K562 (cell line): Measurements from ENCODE around the gene CDT1. TPM values are rescaled to one million over a fixed set of nuclear protein-coding genes. Genes with fewer than 3 reads are reported as not detected.

Experiments used
- ARID2 ChIP-seq: fragments of 450-650 bp; IDR thresholded peaks from 2 replicates; pipeline ENCODE4 v1.6.1; 2017; ENCODE audit warnings: antibody characterized with exemption, mild to moderate bottlenecking
- CBX2 ChIP-seq: fragments of 200-600 bp; sonication (generic); IDR thresholded peaks from one replicate; pipeline ENCODE4 v1.6.1; 2012; ENCODE audit warnings: mild to moderate bottlenecking, low read length, inconsistent platforms; ENCODE audit not compliant: insufficient read depth, poor library complexity, severe bottlenecking
- CCAR2 ChIP-seq: fragments of 200-400 bp; formaldehyde crosslinking; IDR thresholded peaks from 2 replicates; pipeline ENCODE4 v1.6.1; 2017; ENCODE audit warnings: mild to moderate bottlenecking, low read depth, low read length
- EGR1 ChIP-seq: fragments of 450-650 bp; conservative IDR thresholded peaks from 2 replicates; pipeline ENCODE4 v1.6.1; 2017; ENCODE audit warnings: mild to moderate bottlenecking
- ETV6 ChIP-seq, 3 experiments: fragments of 150-350 bp in 1 of 3; sonication (generic) in 1 of 3; formaldehyde crosslinking in 1 of 3; IDR thresholded peaks; 2 replicates each; pipeline versions ENCODE4 v1.6.1 to v1.8.0; 2014 to 2022; ENCODE audit warnings: borderline replicate concordance in 2 of 3, low read depth in 2 of 3, antibody characterized with exemption in 1 of 3, low read length in 1 of 3, mild to moderate bottlenecking in 1 of 3, missing genetic modification reagents in 1 of 3
- GATA2 ChIP-seq: sonication (generic); formaldehyde crosslinking; IDR thresholded peaks from 2 replicates; pipeline ENCODE4 v1.4.0; 2020; ENCODE audit warnings: mild to moderate bottlenecking, missing genetic modification reagents
- HNRNPLL ChIP-seq: fragments of 200-400 bp; formaldehyde crosslinking; IDR thresholded peaks from 2 replicates; pipeline ENCODE4 v1.6.1; 2017; ENCODE audit warnings: low read length, low read depth, mild to moderate bottlenecking; ENCODE audit not compliant: poor library complexity, severe bottlenecking
- IRF2 ChIP-seq: sonication (generic); formaldehyde crosslinking; IDR thresholded peaks from 2 replicates; pipeline ENCODE4 v1.8.1; 2022; ENCODE audit warnings: mild to moderate bottlenecking, missing genetic modification reagents
- KLF6 ChIP-seq: fragments of 250-450 bp; sonication (Bioruptor Pico); IDR thresholded peaks from 2 replicates; pipeline ENCODE4 v1.4.0; 2020; ENCODE audit warnings: mild to moderate bottlenecking, moderate library complexity, borderline replicate concordance
- SNAPC5 ChIP-seq: fragments of 250-450 bp; sonication (Bioruptor Pico); IDR thresholded peaks from 2 replicates; pipeline ENCODE4 v1.8.0; 2021; ENCODE audit warnings: moderate library complexity, mild to moderate bottlenecking, inconsistent platforms
- ZNF133 ChIP-seq: fragments of 250-450 bp; sonication (Bioruptor Pico); IDR thresholded peaks from 2 replicates; pipeline ENCODE4 v1.4.0; 2020; ENCODE audit warnings: mild to moderate bottlenecking
- ZNF655 ChIP-seq: fragments of 250-450 bp; sonication (Bioruptor Pico); IDR thresholded peaks from 2 replicates; pipeline ENCODE4 v1.5.0; 2021
- ZNF76 ChIP-seq: fragments of 250-450 bp; sonication (Bioruptor Pico); IDR thresholded peaks from 2 replicates; pipeline ENCODE4 v1.4.0; 2020; ENCODE audit warnings: mild to moderate bottlenecking, moderate library complexity, borderline replicate concordance
- polyA plus RNA-seq, 8 experiments: library from polyadenylated mRNA; depleted of rRNA in 4 of 8; stranded (reverse) in 5 of 8; unstranded in 3 of 8; fragments of >200 nt; fragmentation: Nextera tagmentation in 2 of 8; fragmentation: Illumina TruSeq in 1 of 8; extraction: Ambion mirVana in 2 of 8; extraction: Trizol in 1 of 8; gene quantifications; 2 replicates each; pipeline versions ENCODE4 v1.2.1 to v1.2.3, GENCODE V29; 2011 to 2014; ENCODE audit warnings: inconsistent platforms in 1 of 8, missing spikeins in 1 of 8
- total RNA-seq, 7 experiments: library from RNA; depleted of rRNA in 6 of 7; stranded (reverse); fragments of >200 nt in 6 of 7; fragmentation: Illumina TruSeq in 2 of 7; extraction: Trizol in 2 of 7; gene quantifications; 2 replicates each; pipeline versions ENCODE4 v1.2.1 to v1.2.3, GENCODE V29; 2011 to 2021; ENCODE audit warnings: low replicate concordance in 1 of 7
- TF ChIP-seq, protein P1 (sequence below): sonication (generic); formaldehyde crosslinking; IDR thresholded peaks from 2 replicates; pipeline ENCODE4 v1.8.1; 2022; ENCODE audit warnings: missing genetic modification reagents
- TF ChIP-seq, protein P2 (sequence below), 2 experiments: fragments of 450-650 bp; formaldehyde crosslinking in 1 of 2; IDR thresholded peaks; 2 replicates each; pipeline versions ENCODE4 v1.4.0 to v1.6.1; 2014 to 2020; ENCODE audit warnings: mild to moderate bottlenecking in 2 of 2, borderline replicate concordance in 1 of 2, low read depth in 1 of 2

CDT1 gene
- total and polyA plus RNA-seq, 9 of the 15 experiments (the other 6 are each of a cell fraction or from before 2014, with no cell fraction given) = 0.92 to 178 (median 14.2) TPM

DNA sequence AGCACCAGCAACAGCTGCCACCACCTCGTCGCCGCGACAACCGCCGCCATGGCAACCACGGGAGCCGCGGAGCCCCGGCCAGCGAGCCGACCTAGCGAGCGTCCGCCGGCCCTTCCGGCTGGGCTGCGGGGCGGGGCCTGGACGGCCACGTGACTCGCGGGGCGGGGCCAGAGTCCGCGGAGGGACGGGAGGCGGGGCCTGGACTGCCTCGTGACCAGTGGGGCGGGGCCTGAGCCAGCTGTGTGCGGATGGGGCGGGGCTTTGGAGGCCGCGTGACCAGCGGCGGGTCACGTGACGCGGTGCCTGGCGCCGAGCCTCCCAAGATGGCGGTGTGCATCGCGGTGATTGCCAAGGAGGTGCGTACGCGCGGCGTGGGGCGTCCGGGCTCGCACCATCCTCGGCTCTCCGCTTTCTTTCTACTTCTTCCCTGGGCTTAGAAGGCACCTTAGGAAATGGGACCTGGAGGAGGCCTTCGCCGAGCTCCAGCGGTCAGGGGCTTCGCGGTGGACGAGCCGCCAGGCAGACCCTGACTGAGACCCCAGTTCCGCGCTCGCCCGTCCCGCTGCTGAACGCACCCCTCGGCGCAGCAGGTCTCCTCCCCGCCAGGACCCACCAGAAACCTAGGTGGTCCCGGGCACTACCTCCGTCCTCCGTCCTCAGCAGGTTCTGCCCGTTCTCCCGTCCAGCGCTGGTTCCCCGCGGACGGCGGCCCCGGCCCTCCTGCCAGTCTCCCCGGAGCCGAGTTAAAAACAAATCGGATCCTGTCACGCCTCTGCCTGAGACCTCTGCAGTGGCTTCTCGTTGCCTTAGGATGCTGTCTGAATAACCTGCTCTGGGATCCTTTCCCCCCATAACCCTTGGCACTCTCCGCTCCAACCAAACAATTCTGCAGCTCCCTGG lies 53.5 kb downstream of the CDT1 start, which contains the start of the genes GALNS and TRAPPC2L (continued):
- TF ChIP-seq CCAR2 (no peak), IRF2 (CRISPR knock-in tag) (no peak), ARID2 (no peak), ZNF76 (CRISPR knock-in tag) (no peak), CBX2 (no peak), KLF6 (no peak), HNRNPLL (no peak), EGR1 (no peak; the same call in 1 of the 2 replicates), ETV6 (IDR thresholded peaks at IDR 0.05; ENCODE audit: borderline replicate concordance in 1 of 2, low read depth in 2 of 2, low read length in 1 of 2) (no peak), ETV6 (CRISPR knock-in tag; IDR thresholded peaks at IDR 0.05; ENCODE audit: borderline replicate concordance) (no peak), ZNF655 (CRISPR knock-in tag) (no peak), SNAPC5 (CRISPR knock-in tag) (no peak), GATA2 (CRISPR knock-in tag) (no peak), ZNF133 (CRISPR knock-in tag) (no peak)
- TF ChIP-seq, protein P1, sequence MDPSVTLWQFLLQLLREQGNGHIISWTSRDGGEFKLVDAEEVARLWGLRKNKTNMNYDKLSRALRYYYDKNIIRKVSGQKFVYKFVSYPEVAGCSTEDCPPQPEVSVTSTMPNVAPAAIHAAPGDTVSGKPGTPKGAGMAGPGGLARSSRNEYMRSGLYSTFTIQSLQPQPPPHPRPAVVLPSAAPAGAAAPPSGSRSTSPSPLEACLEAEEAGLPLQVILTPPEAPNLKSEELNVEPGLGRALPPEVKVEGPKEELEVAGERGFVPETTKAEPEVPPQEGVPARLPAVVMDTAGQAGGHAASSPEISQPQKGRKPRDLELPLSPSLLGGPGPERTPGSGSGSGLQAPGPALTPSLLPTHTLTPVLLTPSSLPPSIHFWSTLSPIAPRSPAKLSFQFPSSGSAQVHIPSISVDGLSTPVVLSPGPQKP (CRISPR knock-in tag) = no peak
- TF ChIP-seq, protein P2, sequence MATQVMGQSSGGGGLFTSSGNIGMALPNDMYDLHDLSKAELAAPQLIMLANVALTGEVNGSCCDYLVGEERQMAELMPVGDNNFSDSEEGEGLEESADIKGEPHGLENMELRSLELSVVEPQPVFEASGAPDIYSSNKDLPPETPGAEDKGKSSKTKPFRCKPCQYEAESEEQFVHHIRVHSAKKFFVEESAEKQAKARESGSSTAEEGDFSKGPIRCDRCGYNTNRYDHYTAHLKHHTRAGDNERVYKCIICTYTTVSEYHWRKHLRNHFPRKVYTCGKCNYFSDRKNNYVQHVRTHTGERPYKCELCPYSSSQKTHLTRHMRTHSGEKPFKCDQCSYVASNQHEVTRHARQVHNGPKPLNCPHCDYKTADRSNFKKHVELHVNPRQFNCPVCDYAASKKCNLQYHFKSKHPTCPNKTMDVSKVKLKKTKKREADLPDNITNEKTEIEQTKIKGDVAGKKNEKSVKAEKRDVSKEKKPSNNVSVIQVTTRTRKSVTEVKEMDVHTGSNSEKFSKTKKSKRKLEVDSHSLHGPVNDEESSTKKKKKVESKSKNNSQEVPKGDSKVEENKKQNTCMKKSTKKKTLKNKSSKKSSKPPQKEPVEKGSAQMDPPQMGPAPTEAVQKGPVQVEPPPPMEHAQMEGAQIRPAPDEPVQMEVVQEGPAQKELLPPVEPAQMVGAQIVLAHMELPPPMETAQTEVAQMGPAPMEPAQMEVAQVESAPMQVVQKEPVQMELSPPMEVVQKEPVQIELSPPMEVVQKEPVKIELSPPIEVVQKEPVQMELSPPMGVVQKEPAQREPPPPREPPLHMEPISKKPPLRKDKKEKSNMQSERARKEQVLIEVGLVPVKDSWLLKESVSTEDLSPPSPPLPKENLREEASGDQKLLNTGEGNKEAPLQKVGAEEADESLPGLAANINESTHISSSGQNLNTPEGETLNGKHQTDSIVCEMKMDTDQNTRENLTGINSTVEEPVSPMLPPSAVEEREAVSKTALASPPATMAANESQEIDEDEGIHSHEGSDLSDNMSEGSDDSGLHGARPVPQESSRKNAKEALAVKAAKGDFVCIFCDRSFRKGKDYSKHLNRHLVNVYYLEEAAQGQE (IDR thresholded peaks at IDR 0.05; ENCODE audit: borderline replicate concordance) = peak; percentile 98
- TF ChIP-seq, protein P2 (CRISPR knock-in tag; IDR thresholded peaks at IDR 0.05; ENCODE audit: low read depth) = peak; percentile 72
